RWPE1 (cell line): ENCODE measurements around the gene CTRB1.

Source experiments
- CTCF ChIA-PET: fragments of 350-600 bp; sonication (Branson Sonifier 250); formaldehyde crosslinking; extraction: SDS; loops from one replicate; lab custom pipeline; 2021; lab: Yijun Ruan, JAX
- POLR2A ChIA-PET: fragments of 400-600 bp; formaldehyde crosslinking; extraction: SDS; loops from one replicate; lab custom pipeline; 2020; ENCODE audit warnings: antibody characterized with exemption; ENCODE audit not compliant: low non-redundant PET; lab: Yijun Ruan, JAX
- DNase-seq: peaks from one replicate; pipeline ENCODE4 v3.0.0; 2012; ENCODE audit warnings: low spot score
- H3K27ac ChIP-seq: fragments of 450-650 bp; 2 replicates; pipeline ENCODE4 v1.5.1; 2017
- TF ChIP-seq, protein P1 (sequence below): fragments of 450-650 bp; conservative IDR thresholded peaks from 2 replicates; pipeline ENCODE4 v1.5.1; 2017; ENCODE audit warnings: low read depth, mild to moderate bottlenecking

CTRB1 gene

DNA sequence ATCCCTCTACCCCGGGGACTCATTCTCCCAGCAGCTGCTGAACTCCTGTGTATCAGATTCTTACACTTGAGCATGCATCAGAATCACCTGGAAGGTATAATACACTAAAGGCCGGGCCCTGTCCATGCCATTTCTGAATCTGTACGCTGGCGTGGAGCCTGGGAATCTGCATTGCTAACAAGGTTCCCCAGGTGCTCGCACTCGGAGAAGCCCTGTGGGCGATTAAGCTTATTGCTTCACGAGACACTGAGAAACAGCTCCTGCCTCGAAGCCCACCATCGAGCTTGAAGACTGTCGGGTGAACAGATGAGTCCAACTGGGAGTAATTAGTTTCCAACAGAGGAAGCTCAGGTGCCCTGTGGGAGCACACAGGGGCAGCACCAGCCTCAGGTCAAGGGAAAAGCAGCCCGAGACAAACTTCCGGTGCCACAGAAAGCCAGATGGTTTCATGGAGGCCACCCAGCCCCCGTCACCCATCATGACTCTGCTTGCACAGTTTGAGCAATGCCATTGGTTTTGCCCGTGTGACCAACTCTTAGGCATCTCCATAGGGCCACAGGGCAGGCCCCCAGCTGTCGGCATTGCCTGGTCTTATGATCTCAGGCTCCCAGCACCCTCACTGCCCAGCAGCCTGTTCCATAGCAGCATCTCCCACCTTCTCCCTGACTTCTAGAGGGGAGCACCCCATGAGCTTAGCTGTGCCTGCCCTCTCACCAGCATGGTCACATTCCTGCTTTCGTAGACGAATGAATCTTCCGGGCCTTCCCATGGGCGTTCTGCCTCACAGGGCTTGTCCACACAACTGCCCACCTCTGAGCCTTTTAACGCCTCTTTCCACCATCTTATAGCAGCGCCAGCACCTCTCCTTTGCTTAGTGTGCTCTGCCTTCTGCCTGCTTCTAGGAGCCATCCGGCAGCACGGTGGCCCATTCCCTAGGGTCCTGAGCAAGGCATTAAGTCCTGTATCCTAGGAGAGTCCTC lies 22.7 kb upstream of the CTRB1 start:
- H3K27ac ChIP-seq: no peak overlapping the region
- TF ChIP-seq, protein P1, sequence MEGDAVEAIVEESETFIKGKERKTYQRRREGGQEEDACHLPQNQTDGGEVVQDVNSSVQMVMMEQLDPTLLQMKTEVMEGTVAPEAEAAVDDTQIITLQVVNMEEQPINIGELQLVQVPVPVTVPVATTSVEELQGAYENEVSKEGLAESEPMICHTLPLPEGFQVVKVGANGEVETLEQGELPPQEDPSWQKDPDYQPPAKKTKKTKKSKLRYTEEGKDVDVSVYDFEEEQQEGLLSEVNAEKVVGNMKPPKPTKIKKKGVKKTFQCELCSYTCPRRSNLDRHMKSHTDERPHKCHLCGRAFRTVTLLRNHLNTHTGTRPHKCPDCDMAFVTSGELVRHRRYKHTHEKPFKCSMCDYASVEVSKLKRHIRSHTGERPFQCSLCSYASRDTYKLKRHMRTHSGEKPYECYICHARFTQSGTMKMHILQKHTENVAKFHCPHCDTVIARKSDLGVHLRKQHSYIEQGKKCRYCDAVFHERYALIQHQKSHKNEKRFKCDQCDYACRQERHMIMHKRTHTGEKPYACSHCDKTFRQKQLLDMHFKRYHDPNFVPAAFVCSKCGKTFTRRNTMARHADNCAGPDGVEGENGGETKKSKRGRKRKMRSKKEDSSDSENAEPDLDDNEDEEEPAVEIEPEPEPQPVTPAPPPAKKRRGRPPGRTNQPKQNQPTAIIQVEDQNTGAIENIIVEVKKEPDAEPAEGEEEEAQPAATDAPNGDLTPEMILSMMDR: no peak
- ChIA-PET POLR2A (no interaction called here), CTCF (interaction anchor here (0.6 to 1.0 kb wide), 3 partner anchors 127 to 333 kb away, joined by 3 to 7 read pairs (median 3); no protein-coding TSS in a partner anchor)
- no peak for DNase-seq

DNA sequence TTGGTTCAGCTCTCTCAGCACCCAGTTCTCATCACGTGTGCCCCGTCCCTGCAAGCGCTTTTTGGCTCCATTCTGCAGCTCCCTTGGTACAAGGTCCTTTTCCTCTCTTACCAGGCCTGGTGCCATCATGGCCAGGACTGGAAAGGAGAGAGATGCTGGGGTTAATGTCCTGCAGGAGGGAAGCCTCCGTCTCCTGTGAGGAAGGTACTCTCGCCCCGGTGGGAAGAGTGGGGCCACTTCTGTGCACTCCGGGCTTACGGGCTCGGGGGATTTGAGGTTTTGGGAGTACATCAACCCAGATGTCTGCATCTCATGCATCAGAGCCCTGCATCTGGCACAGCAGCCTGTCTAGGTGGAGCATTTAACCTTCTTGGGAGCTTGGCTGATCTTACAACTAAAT lies 22.0 kb upstream of the CTRB1 start:
- CTCF ChIA-PET: interaction anchor here (0.6 to 0.7 kb wide), 2 partner anchors 209 to 334 kb away, joined by 3 read pairs; no protein-coding TSS in a partner anchor
- TF ChIP-seq, protein P1: no peak
- no peak overlapping the region for H3K27ac ChIP-seq
- POLR2A ChIA-PET: no interaction called here
- DNase-seq: no peak

DNA sequence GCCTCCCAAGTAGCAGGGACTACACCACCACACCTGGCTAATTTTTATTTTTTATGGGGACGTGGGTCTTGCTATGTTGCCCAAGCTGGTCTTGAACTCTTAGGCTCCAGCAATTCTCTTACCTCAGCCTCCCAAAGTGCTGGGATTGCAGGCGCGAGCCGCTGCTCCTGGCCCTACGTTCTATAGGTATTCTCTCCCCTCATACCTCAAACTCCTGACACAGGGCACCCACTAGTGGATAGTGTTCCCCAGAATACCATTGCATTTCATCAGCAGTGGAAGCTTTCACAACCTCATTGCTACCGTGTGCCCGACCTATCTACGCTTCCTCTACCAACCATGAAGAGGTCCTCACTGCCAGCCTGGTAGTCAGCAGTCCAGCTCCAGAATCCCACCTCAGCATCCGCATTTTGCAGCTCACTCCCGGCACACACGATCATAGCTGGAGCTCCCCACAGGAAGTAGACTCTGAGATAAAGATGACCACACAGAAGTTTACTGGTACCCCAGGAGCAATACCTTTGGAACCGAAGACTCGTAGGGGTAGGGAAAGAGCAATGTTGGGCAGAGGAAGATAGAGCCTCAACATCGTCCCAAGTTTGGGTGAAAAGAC lies 21.2 kb upstream of the CTRB1 start:
- CTCF ChIA-PET: interaction anchor here (0.6 to 1.2 kb wide), 3 partner anchors 209 to 554 kb away, joined by 3 to 4 read pairs (median 3); no protein-coding TSS in a partner anchor
- H3K27ac ChIP-seq: no peak overlapping the region
- TF ChIP-seq, protein P1: no peak
- POLR2A ChIA-PET: no interaction called here
- DNase-seq: no peak

DNA sequence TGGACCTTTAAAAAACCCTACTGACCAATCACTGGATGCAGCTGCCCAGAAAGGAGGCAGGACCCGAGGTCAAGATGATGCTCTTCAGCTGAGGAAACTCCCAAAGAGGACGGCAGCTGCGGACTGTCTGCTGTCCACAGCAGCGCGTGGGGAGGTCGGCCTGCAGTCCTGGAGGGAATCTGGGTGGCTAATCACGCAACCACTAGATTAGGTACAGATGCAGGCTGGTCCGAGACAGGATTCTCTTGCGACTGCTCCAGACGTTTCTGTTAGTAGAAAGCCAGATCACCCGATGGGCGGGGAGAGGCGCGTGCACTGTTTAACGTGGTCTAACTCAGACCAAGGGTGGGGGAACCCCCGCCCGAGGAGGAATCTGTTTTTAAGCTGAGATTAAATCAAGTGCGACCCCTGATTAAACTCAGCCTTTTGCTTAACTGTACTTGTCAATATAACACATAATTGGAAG lies 20.6 kb upstream of the CTRB1 start:
- POLR2A ChIA-PET: no interaction called here
- TF ChIP-seq, protein P1: no peak
- H3K27ac ChIP-seq: no peak overlapping the region
- CTCF ChIA-PET: interaction anchor here (0.6 to 1.2 kb wide), 5 partner anchors 29 to 553 kb away, joined by 3 to 7 read pairs (median 6); no protein-coding TSS in a partner anchor
- no peak for DNase-seq

DNA sequence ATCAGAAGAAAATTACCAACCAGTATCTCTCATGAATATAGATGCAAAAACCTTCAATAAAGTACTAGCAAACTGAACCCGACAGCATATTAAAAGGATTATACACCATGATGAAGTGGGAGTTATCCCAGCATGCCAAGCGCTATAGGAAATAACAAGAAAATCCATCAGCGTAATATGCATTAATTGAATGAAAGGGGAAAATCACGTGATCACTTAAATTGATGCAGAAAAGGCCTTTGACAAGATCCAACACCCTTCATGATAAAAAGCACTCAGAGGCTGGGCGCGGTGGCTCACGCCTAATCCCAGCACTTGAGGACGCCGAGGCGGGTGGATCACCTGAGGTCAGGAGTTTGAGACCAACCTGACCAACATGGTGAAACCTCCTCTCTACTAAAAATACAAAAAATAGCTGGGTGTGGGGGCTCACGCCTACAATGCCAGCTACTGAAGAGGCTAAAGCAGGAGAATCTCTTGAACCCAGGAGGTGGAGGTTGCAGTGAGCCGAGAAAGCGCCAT lies 16.7 kb upstream of the CTRB1 start:
- H3K27ac ChIP-seq: no peak overlapping the region
- ChIA-PET CTCF (interaction anchor here (0.6 to 1.2 kb wide), 3 partner anchors 183 to 441 kb away, joined by 3 to 8 read pairs (median 4); no protein-coding TSS in a partner anchor), POLR2A (no interaction called here)
- DNase-seq: no peak
- TF ChIP-seq, protein P1: no peak

DNA sequence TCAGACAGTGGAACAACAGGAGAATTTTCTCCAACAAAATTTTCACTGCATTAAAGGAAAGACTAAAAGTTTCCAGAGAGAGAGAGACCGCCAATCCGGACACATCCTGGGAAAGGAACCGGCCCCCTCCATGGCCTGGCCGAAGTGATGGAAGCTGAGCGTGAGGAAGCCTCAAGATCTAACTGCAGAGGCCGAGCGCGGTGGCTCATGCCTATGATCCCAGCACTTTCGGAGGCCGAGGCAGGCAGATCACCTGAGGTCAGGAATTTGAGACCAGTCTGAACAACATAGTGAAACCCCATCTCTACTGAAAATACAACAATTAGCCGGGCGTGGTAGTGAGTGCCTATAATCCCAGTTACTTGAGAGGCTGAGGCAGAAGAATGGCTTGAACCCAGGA lies 15.7 kb upstream of the CTRB1 start:
- DNase-seq: no peak
- no peak overlapping the region for H3K27ac ChIP-seq
- ChIA-PET CTCF (interaction anchor here (1.2 kb wide), 1 partner anchor 182 kb away, joined by 3 read pairs; no protein-coding TSS in a partner anchor), POLR2A (no interaction called here)
- TF ChIP-seq, protein P1: no peak
